Measurements from ENCODE around the gene LVRN.
A peak's percentile ranks its signal among the peaks of the same experiment; 100 is the strongest.

Gene LVRN

DNA sequence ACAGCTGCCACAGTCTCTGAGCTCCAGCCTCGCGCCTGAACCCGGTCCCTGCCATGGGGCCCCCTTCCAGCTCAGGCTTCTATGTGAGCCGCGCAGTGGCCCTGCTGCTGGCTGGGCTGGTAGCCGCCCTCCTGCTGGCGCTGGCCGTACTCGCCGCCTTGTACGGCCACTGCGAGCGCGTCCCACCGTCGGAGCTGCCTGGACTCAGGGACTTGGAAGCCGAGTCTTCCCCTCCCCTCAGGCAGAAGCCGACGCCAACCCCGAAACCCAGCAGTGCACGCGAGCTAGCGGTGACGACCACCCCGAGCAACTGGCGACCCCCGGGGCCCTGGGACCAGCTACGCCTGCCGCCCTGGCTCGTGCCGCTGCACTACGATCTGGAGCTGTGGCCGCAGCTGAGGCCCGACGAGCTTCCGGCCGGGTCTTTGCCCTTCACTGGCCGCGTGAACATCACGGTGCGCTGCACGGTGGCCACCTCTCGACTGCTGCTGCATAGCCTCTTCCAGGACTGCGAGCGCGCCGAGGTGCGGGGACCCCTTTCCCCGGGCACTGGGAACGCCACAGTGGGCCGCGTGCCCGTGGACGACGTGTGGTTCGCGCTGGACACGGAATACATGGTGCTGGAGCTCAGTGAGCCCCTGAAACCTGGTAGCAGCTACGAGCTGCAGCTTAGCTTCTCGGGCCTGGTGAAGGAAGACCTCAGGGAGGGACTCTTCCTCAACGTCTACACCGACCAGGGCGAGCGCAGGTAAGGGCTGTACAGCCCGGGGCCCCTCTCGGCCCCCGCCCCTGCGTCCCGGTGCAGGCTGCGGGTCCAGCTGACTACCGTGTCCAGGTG is 509 bp downstream of the LVRN start:
- Histone ChIP-seq H3K27ac (ENCODE audit: low read length) (no peak overlapping the region), H3K27me3 (ENCODE audit: low read depth, low read length) (peaks cover 32% of the 10 kb centered on the region)

GRCh38 chr5:115963566-115963965 is 1.3 kb downstream of the LVRN start:
- Histone ChIP-seq H3K9me3 (ENCODE audit: control insufficient read depth in 1 of 2, low read length in 2 of 2) (no peaks in the 10 kb centered on the region), H3K27ac (ENCODE audit: low read length) (no peak overlapping the region), H3K4me3 (ENCODE audit: low read depth in 1 of 2, low read length in 2 of 2) (no peak overlapping the region), H3K36me3 (ENCODE audit: control insufficient read depth in 1 of 2, insufficient read depth in 2 of 2, low read length in 2 of 2) (no peaks in the 10 kb centered on the region), H3K4me1 (ENCODE audit: control insufficient read depth in 1 of 2, insufficient read depth in 2 of 2, low read length in 2 of 2) (peaks cover 0 to 21% of the 10 kb centered on the region in 2 donors), H3K27me3 (ENCODE audit: low read depth, low read length) (peaks cover 32% of the 10 kb centered on the region)

More for the DNA sequence above, 509 bp downstream of the LVRN start:
- Histone ChIP-seq H3K36me3 (ENCODE audit: control insufficient read depth in 1 of 2, insufficient read depth in 2 of 2, low read length in 2 of 2) (no peaks in the 10 kb centered on the region), H3K4me1 (ENCODE audit: control insufficient read depth in 1 of 2, insufficient read depth in 2 of 2, low read length in 2 of 2) (peaks cover 0 to 21% of the 10 kb centered on the region in 2 donors), H3K9me3 (ENCODE audit: control insufficient read depth in 1 of 2, low read length in 2 of 2) (no peaks in the 10 kb centered on the region), H3K4me3 (ENCODE audit: low read depth in 1 of 2, low read length in 2 of 2) (peak overlapping the region in 1 of 2 donors; percentile 66)

- Histone ChIP-seq H3K4me1 (ENCODE audit: control insufficient read depth in 1 of 2, insufficient read depth in 2 of 2, low read length in 2 of 2) (no peaks in the 10 kb centered on the region), H3K36me3 (ENCODE audit: control insufficient read depth in 1 of 2, insufficient read depth in 2 of 2, low read length in 2 of 2) (no peaks in the 10 kb centered on the region)
Observed at GRCh38 chr5:115968770-115969169, 6.5 kb downstream of the LVRN start.

DNA sequence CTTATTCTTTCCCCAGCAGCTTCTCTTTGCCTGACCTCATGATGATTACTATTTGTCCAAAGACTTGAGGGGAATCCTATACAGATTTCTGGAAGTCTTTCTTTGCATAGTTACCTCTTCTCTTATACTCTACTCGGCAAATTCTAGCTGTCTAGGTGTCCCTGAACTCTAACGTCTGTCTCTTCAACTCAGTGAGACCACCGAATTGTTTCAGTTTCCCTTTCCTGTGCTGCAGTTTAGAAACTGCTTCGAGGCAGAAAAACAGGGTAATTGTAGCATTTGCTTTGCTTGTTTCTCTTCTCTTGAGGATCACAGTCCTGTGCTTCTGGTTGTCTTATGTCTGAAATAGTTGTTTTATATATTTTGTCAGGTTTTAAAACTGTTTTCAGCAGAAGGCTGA is 14.8 kb downstream of the LVRN start:
- no peak overlapping the region for H3K4me3 ChIP-seq (ENCODE audit: low read depth in 1 of 2, low read length in 2 of 2)
- H3K27me3 ChIP-seq (ENCODE audit: low read depth, low read length), result no peaks in the 10 kb centered on the region
- H3K4me1 ChIP-seq (ENCODE audit: control insufficient read depth in 1 of 2, insufficient read depth in 2 of 2, low read length in 2 of 2), result no peaks in the 10 kb centered on the region
- no peaks in the 10 kb centered on the region for H3K36me3 ChIP-seq (ENCODE audit: control insufficient read depth in 1 of 2, insufficient read depth in 2 of 2, low read length in 2 of 2)
- no peak overlapping the region for H3K27ac ChIP-seq (ENCODE audit: low read length)
- peaks cover 0 to 2% of the 10 kb centered on the region in 2 donors for H3K9me3 ChIP-seq (ENCODE audit: control insufficient read depth in 1 of 2, low read length in 2 of 2)

More at GRCh38 chr5:115968770-115969169, 6.5 kb downstream of the LVRN start:
- Histone ChIP-seq H3K9me3 (ENCODE audit: control insufficient read depth in 1 of 2, low read length in 2 of 2) (peaks cover 0 to 2% of the 10 kb centered on the region in 2 donors), H3K27me3 (ENCODE audit: low read depth, low read length) (no peaks in the 10 kb centered on the region), H3K27ac (ENCODE audit: low read length) (no peak overlapping the region), H3K4me3 (ENCODE audit: low read depth in 1 of 2, low read length in 2 of 2) (no peak overlapping the region)

- no peaks in the 10 kb centered on the region for H3K27me3 ChIP-seq (ENCODE audit: low read depth, low read length)
- H3K4me3 ChIP-seq (ENCODE audit: low read depth in 1 of 2, low read length in 2 of 2), result no peak overlapping the region
- no peak overlapping the region for H3K27ac ChIP-seq (ENCODE audit: low read length)
- H3K4me1 ChIP-seq (ENCODE audit: control insufficient read depth in 1 of 2, insufficient read depth in 2 of 2, low read length in 2 of 2), result no peaks in the 10 kb centered on the region
- no peaks in the 10 kb centered on the region for H3K9me3 ChIP-seq (ENCODE audit: control insufficient read depth in 1 of 2, low read length in 2 of 2)
- no peaks in the 10 kb centered on the region for H3K36me3 ChIP-seq (ENCODE audit: control insufficient read depth in 1 of 2, insufficient read depth in 2 of 2, low read length in 2 of 2)
Observed at GRCh38 chr5:115977988-115978387, 15.7 kb downstream of the LVRN start.

DNA sequence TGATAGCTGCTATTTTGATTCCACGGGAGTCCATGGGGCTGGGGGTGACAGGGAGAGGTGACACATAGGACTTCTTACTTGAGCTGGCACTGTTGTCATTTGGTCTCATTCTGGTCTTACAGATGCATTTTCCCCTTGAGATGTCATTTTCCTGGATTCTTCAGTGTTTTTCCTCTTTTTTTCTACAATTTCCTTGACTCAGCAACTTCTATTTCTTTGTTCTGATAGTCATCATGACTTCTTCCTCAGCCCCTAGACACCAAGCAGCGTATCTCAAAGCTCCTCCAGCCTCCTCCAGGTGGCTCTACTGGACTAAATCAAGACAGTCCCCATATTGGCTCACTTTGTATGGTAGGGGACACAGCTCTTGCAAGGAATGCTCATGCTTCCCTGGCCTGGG is 16.5 kb downstream of the LVRN start:
- H3K36me3 ChIP-seq (ENCODE audit: control insufficient read depth in 1 of 2, insufficient read depth in 2 of 2, low read length in 2 of 2), result no peaks in the 10 kb centered on the region
- H3K4me3 ChIP-seq (ENCODE audit: low read depth in 1 of 2, low read length in 2 of 2), result no peak overlapping the region
- no peaks in the 10 kb centered on the region for H3K9me3 ChIP-seq (ENCODE audit: control insufficient read depth in 1 of 2, low read length in 2 of 2)
- H3K27me3 ChIP-seq (ENCODE audit: low read depth, low read length), result no peaks in the 10 kb centered on the region
- no peak overlapping the region for H3K27ac ChIP-seq (ENCODE audit: low read length)
- H3K4me1 ChIP-seq (ENCODE audit: control insufficient read depth in 1 of 2, insufficient read depth in 2 of 2, low read length in 2 of 2), result no peaks in the 10 kb centered on the region

DNA sequence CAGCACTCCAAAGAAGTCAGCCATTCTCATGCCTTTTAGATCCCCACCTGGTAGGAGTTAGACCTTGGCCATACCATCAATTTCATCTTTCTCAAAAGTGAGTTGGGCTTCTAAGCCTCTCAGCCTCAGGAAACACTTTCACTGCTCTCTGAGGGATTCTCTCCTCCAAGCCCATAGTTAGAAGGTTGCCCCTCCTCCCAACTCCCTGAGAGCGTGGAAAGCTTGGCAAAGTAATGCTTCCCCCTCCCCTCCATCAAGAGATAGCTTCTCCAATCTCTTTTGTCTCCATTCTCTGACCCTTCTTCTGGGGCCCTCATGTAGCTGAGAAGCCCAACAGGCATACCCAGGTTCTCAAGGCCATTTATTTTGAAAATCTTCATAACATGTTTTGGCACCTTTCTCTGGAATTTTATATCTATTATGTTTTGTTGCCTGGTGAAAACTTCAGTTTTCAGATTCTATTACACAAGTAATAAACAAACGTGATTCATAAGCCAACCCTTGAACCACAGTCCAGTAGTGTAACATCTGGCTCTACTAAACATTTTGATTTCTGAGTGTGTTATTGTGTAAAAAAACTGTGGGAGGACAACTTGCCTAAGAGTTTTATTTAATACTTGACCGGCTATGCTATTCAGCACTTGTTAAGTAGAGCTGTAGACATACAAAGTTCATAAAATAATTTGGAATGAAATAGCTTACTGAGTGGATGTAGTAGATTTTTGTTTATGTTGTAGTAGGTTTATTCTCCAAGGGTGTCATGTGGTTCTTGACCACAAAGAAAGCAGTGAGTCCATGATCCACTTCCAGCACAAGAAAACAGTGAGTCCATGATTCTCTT is 17.1 kb downstream of the LVRN start:
- H3K36me3 ChIP-seq (ENCODE audit: control insufficient read depth in 1 of 2, insufficient read depth in 2 of 2, low read length in 2 of 2), result no peaks in the 10 kb centered on the region
- no peaks in the 10 kb centered on the region for H3K9me3 ChIP-seq (ENCODE audit: control insufficient read depth in 1 of 2, low read length in 2 of 2)
- H3K4me3 ChIP-seq (ENCODE audit: low read depth in 1 of 2, low read length in 2 of 2), result no peak overlapping the region
- no peaks in the 10 kb centered on the region for H3K4me1 ChIP-seq (ENCODE audit: control insufficient read depth in 1 of 2, insufficient read depth in 2 of 2, low read length in 2 of 2)
- no peak overlapping the region for H3K27ac ChIP-seq (ENCODE audit: low read length)
- H3K27me3 ChIP-seq (ENCODE audit: low read depth, low read length), result no peaks in the 10 kb centered on the region

- H3K4me1 ChIP-seq (ENCODE audit: control insufficient read depth in 1 of 2, insufficient read depth in 2 of 2, low read length in 2 of 2), result no peaks in the 10 kb centered on the region
- no peak overlapping the region for H3K27ac ChIP-seq (ENCODE audit: low read length)
- H3K9me3 ChIP-seq (ENCODE audit: control insufficient read depth in 1 of 2, low read length in 2 of 2), result no peaks in the 10 kb centered on the region
- no peaks in the 10 kb centered on the region for H3K36me3 ChIP-seq (ENCODE audit: control insufficient read depth in 1 of 2, insufficient read depth in 2 of 2, low read length in 2 of 2)
- H3K4me3 ChIP-seq (ENCODE audit: low read depth in 1 of 2, low read length in 2 of 2), result no peak overlapping the region
- no peaks in the 10 kb centered on the region for H3K27me3 ChIP-seq (ENCODE audit: low read depth, low read length)
Observed at GRCh38 chr5:115983519-115983918, 21.2 kb downstream of the LVRN start.

- H3K36me3 ChIP-seq (ENCODE audit: control insufficient read depth in 1 of 2, insufficient read depth in 2 of 2, low read length in 2 of 2), result no peaks in the 10 kb centered on the region
- H3K9me3 ChIP-seq (ENCODE audit: control insufficient read depth in 1 of 2, low read length in 2 of 2), result no peaks in the 10 kb centered on the region
- no peak overlapping the region for H3K27ac ChIP-seq (ENCODE audit: low read length)
- no peak overlapping the region for H3K4me3 ChIP-seq (ENCODE audit: low read depth in 1 of 2, low read length in 2 of 2)
- no peaks in the 10 kb centered on the region for H3K4me1 ChIP-seq (ENCODE audit: control insufficient read depth in 1 of 2, insufficient read depth in 2 of 2, low read length in 2 of 2)
- H3K27me3 ChIP-seq (ENCODE audit: low read depth, low read length), result no peaks in the 10 kb centered on the region
Observed at GRCh38 chr5:115985802-115986757, 23.8 kb downstream of the LVRN start.

GRCh38 chr5:115988002-115988401 is 25.7 kb downstream of the LVRN start:
- Histone ChIP-seq H3K36me3 (ENCODE audit: control insufficient read depth in 1 of 2, insufficient read depth in 2 of 2, low read length in 2 of 2) (no peaks in the 10 kb centered on the region), H3K9me3 (ENCODE audit: control insufficient read depth in 1 of 2, low read length in 2 of 2) (no peaks in the 10 kb centered on the region), H3K4me1 (ENCODE audit: control insufficient read depth in 1 of 2, insufficient read depth in 2 of 2, low read length in 2 of 2) (no peaks in the 10 kb centered on the region), H3K27ac (ENCODE audit: low read length) (no peak overlapping the region), H3K4me3 (ENCODE audit: low read depth in 1 of 2, low read length in 2 of 2) (no peak overlapping the region), H3K27me3 (ENCODE audit: low read depth, low read length) (no peaks in the 10 kb centered on the region)

All from muscle layer of duodenum (tissue), 2 donors.